HepG2 (cell line): Measurements from ENCODE around the gene ZNF48. TPM values are rescaled to one million over a fixed set of nuclear protein-coding genes. Genes with fewer than 3 reads are reported as not detected.

Experiments used
- AHDC1 ChIP-seq: sonication (generic); formaldehyde crosslinking; IDR thresholded peaks from 2 replicates; pipeline ENCODE4 v1.5.1; 2020; ENCODE audit warnings: mild to moderate bottlenecking, missing genetic modification reagents, borderline replicate concordance
- CREB1 ChIP-seq, 2 experiments: fragments of 450-650 bp in 1 of 2; IDR thresholded peaks; 2 replicates each; pipeline ENCODE4 v1.6.1; 2016 to 2017; ENCODE audit warnings: control low read depth in 1 of 2, mild to moderate bottlenecking in 1 of 2, missing compliant biosample characterization in 1 of 2, missing genetic modification characterization in 1 of 2
- GLMP ChIP-seq: sonication (generic); formaldehyde crosslinking; IDR thresholded peaks from 2 replicates; pipeline ENCODE4 v1.9.0; 2021; ENCODE audit warnings: missing genetic modification reagents, mild to moderate bottlenecking, borderline replicate concordance
- GPN1 ChIP-seq: sonication (generic); formaldehyde crosslinking; IDR thresholded peaks from 2 replicates; pipeline ENCODE4 v1.5.1; 2020; ENCODE audit warnings: missing genetic modification reagents, borderline replicate concordance
- IKZF5 ChIP-seq: IDR thresholded peaks from 2 replicates; pipeline ENCODE4 v1.6.1; 2018; ENCODE audit warnings: missing genetic modification reagents, mild to moderate bottlenecking, missing compliant biosample characterization
- KDM5A ChIP-seq: fragments of 200-600 bp; sonication (generic); IDR thresholded peaks from 2 replicates; pipeline ENCODE4 v1.7.0; 2018; ENCODE audit warnings: antibody characterized with exemption, mild to moderate bottlenecking, low read length, borderline replicate concordance
- NR1H2 ChIP-seq: sonication (generic); formaldehyde crosslinking; IDR thresholded peaks from 2 replicates; pipeline ENCODE4 v1.8.1; 2022; ENCODE audit warnings: low read depth, missing genetic modification reagents, borderline replicate concordance
- SP2 ChIP-seq: sonication (generic); formaldehyde crosslinking; IDR thresholded peaks from 2 replicates; pipeline ENCODE4 v1.5.1; 2020; ENCODE audit warnings: mild to moderate bottlenecking, missing genetic modification reagents
- ZNF431 ChIP-seq: sonication (generic); formaldehyde crosslinking; IDR thresholded peaks from 2 replicates; pipeline ENCODE4 v1.9.0; 2022; ENCODE audit warnings: missing genetic modification reagents, low read depth, mild to moderate bottlenecking, borderline replicate concordance
- ZSCAN21 ChIP-seq: sonication (generic); formaldehyde crosslinking; IDR thresholded peaks from 2 replicates; pipeline ENCODE4 v1.8.0; 2022; ENCODE audit warnings: mild to moderate bottlenecking, missing genetic modification reagents, moderate library complexity, borderline replicate concordance
- polyA plus RNA-seq, 8 experiments: library from polyadenylated mRNA; depleted of rRNA in 3 of 8; stranded (reverse) in 7 of 8; unstranded in 1 of 8; fragments of >200 nt; fragmentation: Illumina TruSeq in 4 of 8; extraction: Trizol in 4 of 8; gene quantifications; 2 replicates each; pipeline versions ENCODE4 v1.2.1 to v1.2.3, GENCODE V29; 2011 to 2016; ENCODE audit warnings: low read depth in 4 of 8, missing spikeins in 1 of 8, mixed read lengths in 1 of 8; ENCODE audit not compliant: insufficient read depth in 1 of 8
- total RNA-seq, 5 experiments: library from RNA; depleted of rRNA; stranded (reverse); fragments of >200 nt; fragmentation: Illumina TruSeq; extraction: Trizol; gene quantifications; 2 replicates each; pipeline ENCODE4 v1.2.3, GENCODE V29; 2016; ENCODE audit warnings: low read depth in 1 of 5

The ZNF48 gene
- total and polyA plus RNA-seq, 2 of the 13 experiments (the other 11 are each of a cell fraction or from before 2014, with no cell fraction given): 9.9 to 12.3 TPM

- TF ChIP-seq AHDC1 (CRISPR knock-in tag) (no peak), ZNF431 (CRISPR knock-in tag) (no peak), GLMP (CRISPR knock-in tag) (no peak), IKZF5 (CRISPR knock-in tag) (no peak), ZSCAN21 (CRISPR knock-in tag) (no peak), SP2 (CRISPR knock-in tag) (no peak), CREB1 (IDR thresholded peaks at IDR 0.05) (peak; percentile 58; the same call in 1 of the 2 replicates), CREB1 (CRISPR knock-in tag; IDR thresholded peaks at IDR 0.05) (no peak), GPN1 (CRISPR knock-in tag) (no peak), NR1H2 (CRISPR knock-in tag) (no peak), KDM5A (no peak)
These were observed 44.6 kb downstream of the ZNF48 start (continued) for GRCh38 chr16:30439720-30440348.
